ENCODE data around the gene SLAMF9.

- TF ChIP-seq CTCF (IDR thresholded peaks at IDR 0.05) (no peak), POLR2AphosphoS5 (IDR thresholded peaks at IDR 0.05; ENCODE audit: low read depth, low read length) (no peak), REST (IDR thresholded peaks at IDR 0.05; ENCODE audit: insufficient read depth in 1 of 2, low read depth in 2 of 2, low read length in 1 of 2) (no peak), TCF7L2 (IDR thresholded peaks at IDR 0.05; ENCODE audit: low read depth, low read length) (peak; percentile 50; the same call in 1 of the 2 replicates), SIN3A (IDR thresholded peaks at IDR 0.05; ENCODE audit: borderline replicate concordance, insufficient read depth, low read depth, low read length) (no peak)
Measured at GRCh38 chr1:159925719-159926078, 28.3 kb downstream of the SLAMF9 start.
